Activated T-cell treated with anti-CD3 and anti-CD28 coated beads for 24 hours (primary cell): ENCODE data around the gene GOLT1A.
A peak's percentile ranks its signal among the peaks of the same experiment; 100 is the strongest.

Source experiments
- DNase-seq: peaks from one replicate; pipeline ENCODE4 v3.0.0-alpha.2; 2020; ENCODE audit warnings: low read depth

The GOLT1A gene

DNA sequence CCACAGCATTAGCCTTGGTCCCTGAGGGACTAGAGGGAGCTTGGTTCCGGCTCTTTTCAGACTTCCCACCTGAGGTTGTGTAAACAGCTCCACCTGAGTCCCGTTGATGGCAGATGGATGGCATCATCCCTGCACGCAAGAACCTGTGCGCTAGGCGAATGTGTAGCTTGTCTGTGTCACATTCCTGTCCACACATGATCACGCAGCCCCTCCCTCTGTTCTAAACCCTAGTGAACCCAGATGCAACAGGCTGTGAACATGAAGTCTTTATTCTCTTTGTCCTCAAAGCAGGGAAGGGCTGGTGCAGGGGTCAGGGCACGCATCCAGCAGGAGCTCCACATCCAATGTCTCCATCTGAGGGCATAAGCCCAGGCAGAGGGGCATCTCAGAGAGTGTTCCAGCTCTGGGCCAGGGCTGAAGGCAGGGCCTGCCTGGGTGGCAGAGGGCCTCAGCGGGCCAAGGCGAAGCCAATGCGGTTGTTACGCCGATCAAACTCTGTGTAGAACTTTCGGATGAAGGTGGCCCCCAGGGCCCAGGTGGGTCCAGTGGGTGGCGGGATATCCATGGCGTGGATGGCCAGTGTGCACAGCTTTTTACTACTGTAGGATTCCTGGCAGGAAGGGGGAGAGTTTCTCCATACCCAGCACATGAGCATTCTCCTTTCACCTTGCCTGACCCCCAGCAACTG, 59.1 kb downstream of the GOLT1A start:
- no peak for DNase-seq

DNA sequence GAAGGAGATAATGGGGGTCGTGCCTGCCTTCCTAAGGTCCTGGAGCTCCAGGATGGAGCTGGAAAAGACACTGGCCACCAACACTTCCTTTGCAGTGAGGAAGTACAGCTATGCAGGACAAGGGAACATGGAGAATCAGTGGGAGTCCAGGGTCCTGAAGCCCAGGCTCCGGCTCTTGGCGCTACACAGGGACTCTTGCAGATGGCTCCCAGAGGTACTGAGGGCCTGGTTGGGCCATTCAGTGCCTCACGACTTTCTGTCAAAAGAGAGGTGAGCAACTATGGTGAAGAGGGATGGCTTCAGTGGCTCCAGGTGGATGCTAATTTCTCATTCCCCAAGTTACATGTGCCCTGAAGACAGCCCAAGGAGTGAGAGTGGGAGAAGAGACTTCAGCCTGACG, 60.1 kb downstream of the GOLT1A start:
- DNase-seq: no peak

GRCh38 chr1:204152310-204153044, 61.3 kb downstream of the GOLT1A start:
- DNase-seq: no peak

GRCh38 chr1:204151552-204152309, 62.1 kb downstream of the GOLT1A start, which contains the start of gene ETNK2:
Gene ETNK2 (minus strand): TSS chr1:204152044. CDS start chr1:204151852, 192 bp downstream.
- DNase-seq: peak; percentile 30

DNA sequence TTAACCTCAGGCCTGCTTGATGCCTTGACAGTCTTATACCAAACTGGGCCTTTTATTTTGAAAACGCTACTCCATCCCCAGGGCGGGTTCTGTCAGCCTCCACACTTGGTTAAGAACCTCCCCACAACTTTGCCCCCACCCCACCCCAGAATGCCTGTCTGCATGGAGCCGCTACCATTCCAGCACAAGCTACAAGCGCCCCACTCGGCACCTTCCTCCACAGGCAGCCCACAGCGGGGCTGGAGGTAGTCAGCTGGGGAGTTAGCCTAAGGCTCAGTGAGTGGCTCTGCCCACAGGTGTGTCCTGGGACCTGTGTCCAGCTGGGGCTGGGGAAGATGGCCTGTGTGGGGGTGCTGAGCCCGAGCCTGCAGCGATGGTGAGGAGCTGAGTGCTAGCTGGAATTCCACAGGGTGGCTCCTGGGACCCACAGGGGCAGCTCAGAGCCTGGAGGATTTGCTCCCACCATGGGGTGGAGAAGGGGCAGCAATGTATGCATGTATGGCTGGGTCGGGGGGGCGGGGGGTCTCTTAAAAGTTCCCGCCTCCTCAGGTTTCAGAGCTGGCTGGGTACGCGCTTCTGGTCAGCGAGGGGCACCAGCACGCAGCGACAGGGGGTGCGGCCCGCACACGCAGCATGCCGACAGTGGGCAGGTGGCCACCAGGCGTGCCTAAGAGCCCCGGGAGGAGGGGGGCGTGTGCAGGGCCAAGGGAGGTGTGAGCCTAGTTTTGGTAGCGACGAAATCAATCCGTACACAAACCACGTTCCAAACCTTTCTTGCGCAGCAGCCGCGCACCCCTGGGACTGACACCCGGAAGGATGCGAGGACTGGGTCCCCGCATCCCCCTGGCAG, 62.9 kb downstream of the GOLT1A start:
- no peak for DNase-seq

GRCh38 chr1:204149635-204150565, 63.9 kb downstream of the GOLT1A start:
- no peak for DNase-seq

- no peak for DNase-seq
Observed at GRCh38 chr1:204149107-204149506, 64.7 kb downstream of the GOLT1A start.
